22Rv1 (cell line): ENCODE data around the gene THEMIS.
"Not testable (repeated sequence)": the region's sequence is repeated elsewhere in the genome, so short reads cannot be mapped to it uniquely, and the experiment has no call there.

Experiments used
- H3K27ac ChIP-seq: fragments of 450-650 bp; 2 replicates; pipeline ENCODE4 v1.5.1; 2017
- CTCF ChIP-seq: fragments of 450-650 bp; IDR thresholded peaks from 2 replicates; pipeline ENCODE4 v1.5.1; 2017; ENCODE audit warnings: mild to moderate bottlenecking
- ZFX ChIP-seq: fragments of 450-650 bp; IDR thresholded peaks from 2 replicates; pipeline ENCODE4 v1.6.1; 2017; ENCODE audit warnings: antibody characterized with exemption, borderline replicate concordance

The THEMIS gene

GRCh38 chr6:127938701-127939100, 37.8 kb upstream of the THEMIS start:
- no peak overlapping the region for H3K27ac ChIP-seq

GRCh38 chr6:127937747-127938146, 36.9 kb upstream of the THEMIS start:
- H3K27ac ChIP-seq, result no peak overlapping the region
- TF ChIP-seq ZFX (no peak), CTCF (no peak)

More at GRCh38 chr6:127938701-127939100, 37.8 kb upstream of the THEMIS start:
- TF ChIP-seq CTCF (no peak), ZFX (no peak)

- H3K27ac ChIP-seq, result no peak overlapping the region
- TF ChIP-seq CTCF (no peak), ZFX (no peak)
Observed at GRCh38 chr6:127937102-127937501, 36.2 kb upstream of the THEMIS start.

- H3K27ac ChIP-seq, result no peak overlapping the region
- TF ChIP-seq ZFX (no peak), CTCF (no peak)
Observed at GRCh38 chr6:127934956-127935355, 34.1 kb upstream of the THEMIS start.

GRCh38 chr6:127933852-127934840, 33.3 kb upstream of the THEMIS start:
- TF ChIP-seq CTCF (no peak), ZFX (no peak)
- no peak overlapping the region for H3K27ac ChIP-seq

- no peak for TF ChIP-seq ZFX
- no peak for TF ChIP-seq CTCF
Observed at GRCh38 chr6:127933137-127933536, 32.3 kb upstream of the THEMIS start.

GRCh38 chr6:127932708-127933107, 31.9 kb upstream of the THEMIS start:
- no peak overlapping the region for H3K27ac ChIP-seq
- TF ChIP-seq ZFX (no peak), CTCF (no peak)

More at GRCh38 chr6:127933137-127933536, 32.3 kb upstream of the THEMIS start:
- H3K27ac ChIP-seq, result no peak overlapping the region

- H3K27ac ChIP-seq, result not testable (repeated sequence)
Observed at GRCh38 chr6:127926441-127926840, 25.6 kb upstream of the THEMIS start.
